Measurements from ENCODE around the gene SYT1. TPM values are rescaled to one million over a fixed set of nuclear protein-coding genes. Genes with fewer than 3 reads are reported as not detected.

The SYT1 gene
- polyA plus RNA-seq, 3 donors, result 0.72 TPM; not detected in 2

DNA sequence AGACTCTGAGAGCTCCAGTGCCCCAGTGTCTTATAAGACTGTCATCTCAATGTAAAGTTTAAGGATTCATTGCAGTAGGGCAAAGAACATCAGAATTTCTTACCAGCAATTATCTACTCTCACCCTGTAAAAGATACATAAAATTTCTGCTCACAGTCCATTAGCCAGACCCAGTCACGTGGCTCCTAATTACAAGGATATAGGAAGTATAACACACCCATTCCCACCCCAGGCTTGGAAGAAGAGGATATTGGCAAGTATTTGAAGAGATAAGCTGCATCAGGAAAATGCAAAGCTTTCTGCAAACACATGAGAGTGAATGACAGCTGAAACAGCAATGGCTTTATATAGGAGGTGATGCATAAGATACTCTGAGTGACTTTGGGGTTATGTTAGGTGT is 14.3 kb downstream of the SYT1 start:
- no CpG with 5 or more reads among the region's 1 CpG for WGBS (ENCODE audit: insufficient coverage)
- no peaks in the 10 kb centered on the region for H3K4me1 Mint-ChIP-seq

DNA sequence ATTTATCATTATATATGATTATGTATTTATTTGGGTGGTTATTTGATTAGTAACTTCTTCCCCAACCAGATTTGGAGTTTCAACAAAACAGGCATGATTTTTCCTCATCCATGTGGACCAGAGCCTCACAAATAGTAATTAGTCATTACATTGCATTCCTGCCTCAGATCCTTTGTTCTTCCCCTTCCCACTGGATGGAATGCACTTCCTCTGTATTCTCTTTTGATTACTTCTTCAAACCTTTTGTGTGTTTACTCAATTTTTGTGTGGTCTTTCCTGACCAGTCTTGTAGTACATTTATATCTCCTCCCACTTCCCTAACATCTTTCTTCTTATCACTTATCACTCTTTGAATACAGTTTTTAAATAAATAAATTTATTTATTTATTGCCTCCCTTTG is 15.5 kb downstream of the SYT1 start:
- Histone ChIP-seq H3K4me1 (ENCODE audit: control insufficient read depth in 1 of 2, insufficient read depth in 2 of 2, low read length in 2 of 2) (no peaks in the 10 kb centered on the region), H2AFZ (ENCODE audit: insufficient read depth, low read depth, low read length, poor library complexity, severe bottlenecking) (no peak overlapping the region), H3K79me2 (ENCODE audit: insufficient read depth, low read length) (no peaks in the 10 kb centered on the region), H3K9ac (ENCODE audit: insufficient read depth, low read length, poor library complexity, severe bottlenecking) (no peak overlapping the region), H3K9me3 (replicated peaks in 1 of 2; ENCODE audit: control insufficient read depth in 1 of 2, insufficient read depth in 1 of 2, low read length in 2 of 2) (no peaks in the 10 kb centered on the region), H3K4me2 (replicated peaks; ENCODE audit: extremely low read depth, low read length, poor library complexity, severe bottlenecking) (no peak overlapping the region), H3K36me3 (replicated peaks in 1 of 2; ENCODE audit: control insufficient read depth in 1 of 2, insufficient read depth in 2 of 2, low read length in 2 of 2) (no peaks in the 10 kb centered on the region), H3K27ac (ENCODE audit: low read depth in 1 of 2, low read length in 2 of 2) (no peak overlapping the region), H3K27me3 (ENCODE audit: control insufficient read depth in 2 of 2, insufficient read depth in 2 of 2, low read length in 2 of 2) (no peaks in the 10 kb centered on the region), H4K20me1 (ENCODE audit: insufficient read depth, low read length) (no peaks in the 10 kb centered on the region), H3K4me3 (replicated peaks in 1 of 3; ENCODE audit: low read depth in 2 of 3, low read length in 3 of 3) (no peak overlapping the region)
- TF ChIP-seq, protein P1, sequence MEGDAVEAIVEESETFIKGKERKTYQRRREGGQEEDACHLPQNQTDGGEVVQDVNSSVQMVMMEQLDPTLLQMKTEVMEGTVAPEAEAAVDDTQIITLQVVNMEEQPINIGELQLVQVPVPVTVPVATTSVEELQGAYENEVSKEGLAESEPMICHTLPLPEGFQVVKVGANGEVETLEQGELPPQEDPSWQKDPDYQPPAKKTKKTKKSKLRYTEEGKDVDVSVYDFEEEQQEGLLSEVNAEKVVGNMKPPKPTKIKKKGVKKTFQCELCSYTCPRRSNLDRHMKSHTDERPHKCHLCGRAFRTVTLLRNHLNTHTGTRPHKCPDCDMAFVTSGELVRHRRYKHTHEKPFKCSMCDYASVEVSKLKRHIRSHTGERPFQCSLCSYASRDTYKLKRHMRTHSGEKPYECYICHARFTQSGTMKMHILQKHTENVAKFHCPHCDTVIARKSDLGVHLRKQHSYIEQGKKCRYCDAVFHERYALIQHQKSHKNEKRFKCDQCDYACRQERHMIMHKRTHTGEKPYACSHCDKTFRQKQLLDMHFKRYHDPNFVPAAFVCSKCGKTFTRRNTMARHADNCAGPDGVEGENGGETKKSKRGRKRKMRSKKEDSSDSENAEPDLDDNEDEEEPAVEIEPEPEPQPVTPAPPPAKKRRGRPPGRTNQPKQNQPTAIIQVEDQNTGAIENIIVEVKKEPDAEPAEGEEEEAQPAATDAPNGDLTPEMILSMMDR (IDR thresholded peaks at IDR 0.05), result no peak
- Mint-ChIP-seq H3K4me3 (no peak overlapping the region), H3K9me3 (peaks cover 0 to 2% (median 0%) of the 10 kb centered on the region in 7 donors), H3K27me3 (ENCODE audit: low read depth in 3 of 3) (peaks cover 0 to 1% (median 1%) of the 10 kb centered on the region in 3 donors), H3K4me1 (no peaks in the 10 kb centered on the region), H3K36me3 (no peaks in the 10 kb centered on the region), H3K27ac (no peak overlapping the region)
- DNase-seq, result no peak
- intact Hi-C loops (cut with micrococcal nuclease), result no loop called here

More for the DNA sequence above, 14.3 kb downstream of the SYT1 start:
- no peaks in the 10 kb centered on the region for H3K36me3 ChIP-seq (replicated peaks in 1 of 2; ENCODE audit: control insufficient read depth in 1 of 2, insufficient read depth in 2 of 2, low read length in 2 of 2)
- H3K9ac ChIP-seq (ENCODE audit: insufficient read depth, low read length, poor library complexity, severe bottlenecking), result no peak overlapping the region
- H4K20me1 ChIP-seq (ENCODE audit: insufficient read depth, low read length), result no peaks in the 10 kb centered on the region
- no peak overlapping the region for H3K4me3 ChIP-seq (replicated peaks in 1 of 3; ENCODE audit: low read depth in 2 of 3, low read length in 3 of 3)
- H3K27me3 ChIP-seq (ENCODE audit: control insufficient read depth in 2 of 2, insufficient read depth in 2 of 2, low read length in 2 of 2), result no peaks in the 10 kb centered on the region
- H2AFZ ChIP-seq (ENCODE audit: insufficient read depth, low read depth, low read length, poor library complexity, severe bottlenecking), result no peak overlapping the region
- TF ChIP-seq, protein P1 (IDR thresholded peaks at IDR 0.05), result no peak
- H3K4me2 ChIP-seq (replicated peaks; ENCODE audit: extremely low read depth, low read length, poor library complexity, severe bottlenecking), result no peak overlapping the region
- no peak overlapping the region for H3K27ac ChIP-seq (ENCODE audit: low read depth in 1 of 2, low read length in 2 of 2)
- DNase-seq, result no peak
- Mint-ChIP-seq H3K4me3 (no peak overlapping the region), H3K27ac (no peak overlapping the region), H3K36me3 (no peaks in the 10 kb centered on the region), H3K9me3 (peaks cover 0 to 2% (median 0%) of the 10 kb centered on the region in 7 donors), H3K27me3 (ENCODE audit: low read depth in 3 of 3) (peaks cover 0 to 1% (median 0%) of the 10 kb centered on the region in 3 donors)
- no peaks in the 10 kb centered on the region for H3K9me3 ChIP-seq (replicated peaks in 1 of 2; ENCODE audit: control insufficient read depth in 1 of 2, insufficient read depth in 1 of 2, low read length in 2 of 2)
- H3K79me2 ChIP-seq (ENCODE audit: insufficient read depth, low read length), result no peaks in the 10 kb centered on the region
- H3K4me1 ChIP-seq (ENCODE audit: control insufficient read depth in 1 of 2, insufficient read depth in 2 of 2, low read length in 2 of 2), result no peaks in the 10 kb centered on the region
- intact Hi-C loops (cut with micrococcal nuclease), result no loop called here

Data from CD14-positive monocyte (primary cell).